Activated CD4-positive, alpha-beta T cell treated with anti-CD3 and anti-CD28 coated beads for 1 hour (primary cell): Measurements from ENCODE around the gene ZCWPW1.
"Not testable (repeated sequence)": the region's sequence is repeated elsewhere in the genome, so short reads cannot be mapped to it uniquely, and the experiment has no call there.

Experiments used
- DNase-seq: peaks from one replicate; pipeline ENCODE4 v3.0.0-alpha.2; 2020

Gene ZCWPW1

DNA sequence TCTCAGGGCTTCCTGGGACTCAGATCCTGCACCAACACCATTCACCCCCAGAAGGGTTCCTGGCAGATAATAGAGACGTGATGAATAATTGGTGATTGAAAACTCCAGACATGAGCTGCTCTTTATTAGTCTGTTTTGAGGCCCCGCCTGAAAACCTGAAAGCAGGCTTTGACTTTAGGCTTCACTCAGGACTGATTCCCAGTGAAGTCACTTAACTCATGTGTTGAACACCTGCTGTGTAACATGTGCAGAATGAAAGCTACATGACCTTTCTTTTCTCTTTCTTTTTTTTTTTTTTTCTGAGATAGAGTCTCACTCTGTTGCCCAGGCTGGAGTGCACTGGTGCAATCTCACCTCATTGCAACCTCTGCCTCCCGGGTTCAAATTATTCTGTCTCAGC, 26.7 kb upstream of the ZCWPW1 start:
- DNase-seq = no peak

DNA sequence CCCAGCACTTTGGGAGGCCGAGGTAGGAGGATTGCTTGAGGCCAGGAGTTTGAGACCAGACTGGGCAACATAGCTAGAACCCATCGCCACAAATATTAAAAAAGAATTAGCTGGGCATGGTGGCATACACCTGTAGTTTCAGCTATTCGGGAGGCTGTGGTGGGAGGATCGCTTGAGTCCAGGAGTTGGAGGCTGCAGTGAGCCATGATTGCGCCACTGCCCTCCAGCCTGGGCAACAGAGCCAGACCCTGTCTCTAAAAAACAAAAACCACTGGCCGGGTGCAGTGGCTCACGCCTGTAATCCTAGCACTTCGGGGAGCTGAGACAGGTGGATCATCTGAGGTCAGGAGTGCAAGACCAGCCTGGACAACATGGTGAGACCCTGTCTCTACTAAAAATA, 25.4 kb upstream of the ZCWPW1 start:
- DNase-seq = not testable (repeated sequence)

DNA sequence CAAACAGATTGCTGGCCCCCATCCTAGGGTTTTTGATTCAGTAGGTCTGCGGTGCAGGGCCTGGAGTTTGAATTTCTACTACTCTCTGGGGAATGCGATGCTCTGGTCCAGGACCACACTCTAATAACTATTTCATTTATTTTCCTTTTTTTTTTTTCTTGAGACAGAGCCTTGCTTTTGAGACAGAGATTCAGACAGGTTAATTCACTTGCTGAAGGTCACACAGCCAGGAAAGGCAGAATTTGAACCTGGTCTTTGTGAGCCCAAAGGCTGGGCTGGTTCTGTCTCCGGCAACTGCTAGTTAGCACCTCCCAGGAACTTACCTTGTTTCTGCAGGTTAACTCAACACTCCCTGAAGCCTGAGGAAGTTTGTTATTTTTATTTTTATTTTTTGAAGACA, 24.0 kb upstream of the ZCWPW1 start:
- no peak for DNase-seq

DNA sequence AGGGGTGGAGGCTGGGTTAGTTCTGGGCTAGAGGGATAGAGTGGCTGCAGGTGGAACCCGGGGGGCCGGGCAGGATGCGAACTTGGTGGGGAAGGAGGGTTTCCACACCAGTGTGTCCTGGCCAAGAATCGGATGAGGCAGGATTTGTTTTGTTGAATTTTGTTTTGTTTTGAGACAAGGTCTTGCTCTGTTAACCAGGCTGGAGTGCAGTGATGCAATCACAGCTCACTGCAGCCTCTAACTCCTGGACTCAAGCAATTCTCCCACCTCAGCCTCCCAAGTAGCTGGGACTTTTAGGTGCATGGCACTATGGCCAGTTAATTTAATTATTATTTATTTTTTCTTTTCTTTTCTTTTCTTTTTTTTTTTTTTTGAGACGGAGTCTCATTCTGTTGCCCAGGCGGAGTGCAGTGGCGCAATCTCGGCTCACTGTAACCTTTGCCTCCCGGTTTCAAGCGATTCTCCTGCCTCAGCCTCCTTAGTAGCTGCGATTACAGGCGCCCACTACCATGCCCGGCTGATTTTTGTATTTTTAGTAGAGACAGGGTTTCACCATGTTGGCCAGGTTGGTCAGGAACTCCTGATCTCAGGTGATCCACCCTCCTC, 20.8 kb upstream of the ZCWPW1 start:
- no peak for DNase-seq

DNA sequence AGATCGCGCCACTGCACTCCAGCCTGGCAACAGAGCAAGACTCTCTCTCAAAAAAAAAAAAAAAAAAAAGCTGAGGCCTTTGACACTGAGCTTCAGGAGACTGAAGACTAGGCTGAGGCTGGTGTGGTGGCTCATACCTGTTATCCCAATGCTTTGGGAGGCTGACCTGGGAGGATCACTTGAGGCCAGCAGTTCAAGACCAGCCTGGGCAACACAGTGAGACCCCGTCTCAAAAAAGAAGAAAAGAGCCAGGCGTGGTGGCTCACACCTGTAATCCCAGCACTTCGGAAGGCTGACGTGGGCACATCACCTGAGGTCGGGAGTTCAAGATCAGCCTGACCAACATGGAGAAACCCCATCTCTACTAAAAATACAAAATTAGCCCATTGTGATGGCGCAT, 18.9 kb upstream of the ZCWPW1 start:
- not testable (repeated sequence) for DNase-seq

DNA sequence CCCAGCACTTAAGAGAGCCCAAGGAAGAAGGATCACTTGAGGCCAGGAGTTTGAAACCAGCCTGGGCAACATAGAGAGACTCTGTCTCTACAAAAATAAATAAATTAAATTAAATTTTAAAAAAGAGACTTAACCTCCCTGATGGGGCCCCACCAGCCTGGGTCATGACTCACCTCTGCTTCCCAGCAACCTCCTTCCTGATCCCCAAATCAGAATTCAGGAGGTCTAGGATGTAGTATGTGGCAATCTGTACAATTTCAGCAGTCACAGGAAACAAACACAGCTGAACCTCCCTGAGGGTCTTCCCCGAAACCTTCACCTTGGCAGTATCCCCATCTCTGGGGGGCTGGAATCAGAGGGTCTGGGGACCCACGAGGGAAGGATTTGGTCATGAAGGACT, 17.5 kb upstream of the ZCWPW1 start:
- DNase-seq = no peak

DNA sequence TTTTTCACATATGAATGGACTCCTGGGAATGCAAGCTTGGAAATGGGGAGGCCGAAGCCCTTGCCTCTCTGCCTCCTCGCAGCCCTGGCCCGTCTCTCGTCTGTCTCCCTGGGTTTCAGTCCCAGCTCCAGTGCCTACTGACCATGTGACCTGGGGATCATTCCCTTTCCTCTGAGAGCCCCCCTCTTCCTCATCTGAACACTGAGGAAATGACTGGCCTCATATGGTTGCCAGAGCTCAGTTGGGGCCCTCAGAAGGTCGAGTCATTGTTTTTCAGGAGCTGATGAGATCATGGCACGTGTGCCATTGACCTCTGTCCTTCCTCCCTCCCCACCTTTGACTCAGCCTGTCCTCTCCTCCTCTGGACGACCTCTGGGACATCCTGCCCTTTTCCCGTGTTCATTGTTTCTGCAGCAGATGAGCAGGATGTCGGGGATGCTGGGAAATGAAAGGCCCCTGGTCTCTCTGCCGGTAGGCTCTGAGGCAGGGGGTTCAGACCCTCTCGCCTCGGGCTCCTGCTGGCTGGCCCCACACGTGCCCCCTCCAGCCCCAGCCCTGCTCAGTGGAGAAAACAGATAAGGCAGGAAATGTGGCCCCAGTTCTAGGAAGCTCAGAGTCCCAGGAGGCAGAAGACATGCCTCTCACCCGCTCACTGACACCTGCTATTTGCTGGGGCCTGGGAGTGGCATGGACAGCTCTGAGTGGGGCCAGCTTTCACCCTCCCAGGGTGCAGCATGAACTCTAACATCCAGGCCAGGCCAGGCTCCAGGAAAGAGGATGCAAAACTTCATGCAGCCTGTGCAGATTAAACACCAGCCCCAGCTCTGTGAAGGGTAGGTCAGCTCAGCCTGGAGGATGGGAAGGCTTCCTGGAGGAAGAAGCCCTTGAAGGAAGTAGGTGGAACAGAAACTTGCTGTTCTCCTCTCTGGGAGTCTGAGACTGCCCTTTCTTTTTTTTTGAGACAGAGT, 16.1 kb upstream of the ZCWPW1 start:
- DNase-seq = no peak

DNA sequence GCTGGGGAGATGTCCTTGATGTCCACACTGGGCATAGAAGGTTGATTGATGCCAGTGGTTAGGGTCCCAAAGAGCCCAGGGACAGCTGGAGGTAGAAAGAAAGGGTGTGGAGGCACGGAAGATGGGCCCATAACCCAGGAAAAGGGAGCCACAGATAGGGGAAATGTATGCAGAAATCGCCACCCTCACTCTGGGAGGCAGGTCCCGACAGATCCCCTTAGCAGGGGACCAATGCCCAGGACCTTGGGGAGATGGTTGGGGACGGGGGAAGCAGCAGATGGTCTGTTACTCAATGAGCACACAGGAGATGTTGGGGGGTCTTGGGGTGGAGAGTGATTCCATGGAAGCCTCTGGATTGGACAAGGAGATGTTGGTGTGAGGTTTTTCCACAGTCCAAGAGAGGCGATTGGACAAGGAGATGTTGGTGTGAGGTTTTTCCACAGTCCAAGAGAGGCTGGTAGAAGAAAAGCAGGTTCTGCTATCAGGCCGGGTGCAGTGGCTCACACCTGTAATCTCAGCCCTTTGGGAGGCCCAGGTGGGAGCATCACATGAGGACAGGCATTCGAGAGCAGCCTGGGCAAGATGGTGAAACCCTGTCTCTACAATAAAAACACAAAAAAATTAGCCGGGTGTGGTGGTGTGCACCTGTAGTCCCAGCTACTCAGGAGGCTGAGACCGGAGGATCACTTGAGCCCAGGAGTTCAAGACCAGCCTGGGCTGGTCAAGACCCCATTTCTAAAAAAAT, 14.8 kb upstream of the ZCWPW1 start:
- DNase-seq = no peak

DNA sequence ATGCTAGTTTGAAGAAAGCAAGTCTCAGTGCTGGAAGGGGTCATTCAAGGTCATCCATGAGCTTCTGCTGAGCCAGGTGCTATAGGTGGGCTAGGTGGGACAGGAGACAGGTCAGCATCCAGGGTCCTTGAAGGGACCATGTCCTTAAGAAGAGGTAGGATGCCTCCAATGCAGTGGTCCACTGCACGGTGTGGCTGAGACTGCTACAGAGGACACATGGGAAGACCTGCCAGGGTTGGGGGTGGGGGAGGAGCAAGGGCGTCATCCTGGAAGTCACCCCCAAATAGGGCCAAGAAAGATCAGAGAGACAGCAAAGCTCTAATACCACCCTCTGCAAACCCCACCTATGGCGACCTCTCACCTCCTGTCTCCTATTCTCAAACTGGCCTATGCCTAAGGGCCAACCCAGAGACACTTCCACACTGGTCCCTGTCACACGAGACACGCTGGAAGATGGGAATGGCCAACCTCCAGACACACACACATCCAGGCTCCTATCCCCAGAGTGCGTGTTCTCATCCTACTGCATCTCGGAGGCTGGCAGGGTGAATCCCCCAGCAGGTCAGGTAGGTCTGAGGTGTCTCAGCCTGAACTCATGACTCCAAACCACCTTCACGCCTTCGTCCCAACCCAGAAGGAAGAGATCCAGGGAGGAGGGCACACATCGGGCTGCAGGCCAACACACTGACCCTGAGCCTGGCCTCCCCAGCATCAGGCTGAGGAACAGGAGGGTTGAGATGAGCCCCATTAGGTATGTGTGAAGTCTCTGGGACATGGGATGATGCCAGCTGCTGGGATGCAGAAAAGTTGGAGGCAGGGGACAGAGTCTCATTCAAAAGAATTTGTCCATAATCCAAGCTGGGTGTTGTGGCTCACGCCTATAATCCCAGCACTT, 13.4 kb upstream of the ZCWPW1 start:
- no peak for DNase-seq

DNA sequence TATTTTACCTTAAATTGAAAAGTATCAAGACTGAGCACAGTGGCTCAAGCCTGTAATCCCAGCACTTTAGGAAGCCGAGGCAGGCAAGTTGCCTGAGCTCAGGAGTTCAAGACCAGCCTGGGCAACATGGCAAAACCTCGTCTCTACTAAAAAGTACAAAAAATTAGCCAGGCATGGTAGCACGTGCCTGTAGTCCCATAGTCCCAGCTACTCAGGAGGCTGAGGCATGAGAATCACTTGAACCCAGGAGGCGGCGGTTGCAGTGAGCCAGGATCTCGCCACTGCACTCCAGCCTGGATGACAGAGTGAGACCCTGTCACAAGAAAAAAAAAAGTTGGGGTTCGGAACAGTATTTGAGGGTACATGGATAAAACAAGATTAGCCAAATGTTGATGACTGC, 10.7 kb upstream of the ZCWPW1 start:
- not testable (repeated sequence) for DNase-seq

DNA sequence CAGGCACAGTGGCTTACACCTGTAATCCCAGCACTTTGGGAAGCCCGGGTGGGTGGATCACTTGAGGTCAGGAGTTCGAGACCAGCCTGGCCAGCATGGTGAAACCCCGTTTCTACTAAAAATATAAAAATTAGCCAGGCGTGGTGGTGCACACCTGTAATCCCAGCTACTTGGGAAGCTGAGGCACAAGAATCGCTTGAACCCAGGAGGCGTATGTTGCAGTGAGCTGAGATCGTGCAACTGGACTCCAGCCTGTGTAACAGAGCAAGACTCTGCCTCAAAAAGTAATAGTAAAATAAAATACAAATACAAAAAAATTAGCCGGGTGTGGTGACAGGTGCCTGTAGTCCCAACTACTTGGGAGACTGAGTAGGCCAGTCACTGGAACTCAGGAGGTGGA, 10.2 kb upstream of the ZCWPW1 start:
- DNase-seq = not testable (repeated sequence)

DNA sequence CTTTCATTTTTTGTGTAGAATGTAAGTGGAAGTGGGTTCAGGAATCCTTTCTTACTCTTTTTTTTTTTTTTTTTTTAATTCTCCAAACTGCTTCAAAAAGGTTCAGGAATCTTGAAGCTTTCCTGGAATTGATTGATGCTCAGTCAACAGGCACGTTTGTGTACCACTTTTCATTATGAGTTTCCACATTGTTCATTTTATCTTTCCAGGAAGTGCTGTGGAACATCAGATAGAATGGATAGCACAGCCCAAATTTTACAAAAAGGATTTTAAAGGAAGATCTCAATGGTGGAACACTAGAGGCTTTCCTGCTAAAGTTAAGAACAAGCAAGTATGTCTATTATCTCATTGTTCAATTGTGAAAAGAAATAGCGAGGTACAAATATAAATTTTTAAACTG, 9.7 kb upstream of the ZCWPW1 start:
- DNase-seq = no peak

DNA sequence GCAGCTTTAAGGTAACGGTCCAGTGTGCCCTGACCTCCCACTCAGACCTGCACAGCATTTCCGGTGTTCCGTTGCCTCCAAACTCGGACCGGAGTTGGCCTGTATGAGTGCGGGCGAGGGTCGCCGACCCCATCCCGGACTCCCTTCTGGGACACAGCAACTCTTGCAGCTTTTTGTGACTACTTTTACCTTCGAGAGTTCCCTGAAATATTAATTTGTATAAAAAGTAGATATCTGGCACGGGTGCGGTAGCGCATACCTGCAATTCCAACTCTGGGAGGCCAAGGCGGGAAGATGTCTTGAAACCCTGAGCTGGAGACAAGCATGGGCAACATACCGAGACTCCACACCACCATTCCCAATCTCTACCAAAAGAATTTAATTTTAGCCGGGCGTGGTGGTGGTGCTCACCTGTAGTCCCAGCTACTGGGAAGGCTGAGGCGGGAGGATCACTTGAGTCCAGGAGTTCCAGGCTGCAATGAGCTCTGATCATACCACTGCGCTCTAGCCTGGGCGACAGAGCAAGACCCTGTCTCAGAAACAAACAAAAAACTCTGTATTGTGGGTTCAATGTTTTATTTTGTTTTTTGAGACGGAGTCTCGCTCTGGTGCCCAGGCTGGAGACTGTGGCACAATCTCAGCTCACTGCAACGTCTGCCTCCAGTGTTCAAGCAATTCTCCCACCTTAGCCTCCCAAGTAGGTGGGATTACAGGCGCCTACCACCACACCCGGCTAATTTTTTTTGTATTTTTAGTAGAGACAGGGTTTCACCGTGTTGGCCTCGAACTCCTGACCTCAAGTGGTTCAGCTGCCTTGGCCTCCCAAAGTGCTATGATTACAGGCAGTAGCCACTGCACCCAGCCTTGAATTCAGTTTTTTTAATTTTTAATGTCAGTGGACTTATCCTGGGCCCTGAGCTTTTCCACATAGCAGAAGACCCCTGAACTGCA, 8.9 kb upstream of the ZCWPW1 start:
- no peak for DNase-seq

DNA sequence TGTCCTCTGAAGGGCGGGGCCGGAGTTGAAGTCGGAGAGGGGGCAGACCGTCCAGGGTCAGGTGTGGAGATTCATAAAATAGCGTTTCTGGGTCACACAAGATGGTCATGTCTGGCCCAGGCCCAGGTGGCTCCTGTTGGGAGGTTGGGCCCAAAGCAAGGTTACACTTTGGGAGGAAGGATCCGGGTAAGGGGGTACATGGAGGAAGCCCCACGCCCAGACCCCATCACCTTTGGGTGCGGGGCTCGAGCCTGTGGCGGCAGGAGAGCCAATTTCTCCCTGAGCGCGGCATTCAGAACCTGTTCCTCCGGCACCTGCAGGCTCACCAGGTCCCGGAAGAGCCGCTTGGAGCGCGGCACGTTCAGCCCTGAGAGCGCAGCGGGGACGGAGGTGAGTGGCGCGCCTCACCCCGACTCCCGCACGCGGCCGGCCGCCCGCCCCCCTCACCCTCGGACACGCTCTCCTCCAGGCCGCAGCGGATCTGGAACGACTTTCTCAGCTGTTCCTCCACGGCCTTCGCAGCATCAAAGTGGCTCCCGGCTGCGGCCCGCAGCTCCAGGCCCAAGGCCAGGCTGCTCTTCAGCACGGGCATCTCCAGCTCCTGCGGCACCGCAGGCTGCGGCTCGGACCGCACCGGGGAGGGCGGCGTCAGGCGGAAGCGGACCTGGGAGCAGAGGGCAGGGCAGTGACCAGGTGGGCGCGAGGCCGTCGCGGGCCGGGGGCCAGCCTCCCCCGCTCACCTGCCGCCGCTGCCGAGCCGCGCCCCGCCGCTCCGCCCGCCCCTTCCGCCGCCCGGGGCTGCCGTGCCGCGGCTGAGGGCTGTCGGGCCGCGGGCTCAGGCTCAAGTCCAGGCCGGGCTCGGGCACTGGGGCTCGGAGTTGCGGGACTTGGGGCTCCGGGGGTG, 7.2 kb upstream of the ZCWPW1 start:
- peak; percentile 42 for DNase-seq

DNA sequence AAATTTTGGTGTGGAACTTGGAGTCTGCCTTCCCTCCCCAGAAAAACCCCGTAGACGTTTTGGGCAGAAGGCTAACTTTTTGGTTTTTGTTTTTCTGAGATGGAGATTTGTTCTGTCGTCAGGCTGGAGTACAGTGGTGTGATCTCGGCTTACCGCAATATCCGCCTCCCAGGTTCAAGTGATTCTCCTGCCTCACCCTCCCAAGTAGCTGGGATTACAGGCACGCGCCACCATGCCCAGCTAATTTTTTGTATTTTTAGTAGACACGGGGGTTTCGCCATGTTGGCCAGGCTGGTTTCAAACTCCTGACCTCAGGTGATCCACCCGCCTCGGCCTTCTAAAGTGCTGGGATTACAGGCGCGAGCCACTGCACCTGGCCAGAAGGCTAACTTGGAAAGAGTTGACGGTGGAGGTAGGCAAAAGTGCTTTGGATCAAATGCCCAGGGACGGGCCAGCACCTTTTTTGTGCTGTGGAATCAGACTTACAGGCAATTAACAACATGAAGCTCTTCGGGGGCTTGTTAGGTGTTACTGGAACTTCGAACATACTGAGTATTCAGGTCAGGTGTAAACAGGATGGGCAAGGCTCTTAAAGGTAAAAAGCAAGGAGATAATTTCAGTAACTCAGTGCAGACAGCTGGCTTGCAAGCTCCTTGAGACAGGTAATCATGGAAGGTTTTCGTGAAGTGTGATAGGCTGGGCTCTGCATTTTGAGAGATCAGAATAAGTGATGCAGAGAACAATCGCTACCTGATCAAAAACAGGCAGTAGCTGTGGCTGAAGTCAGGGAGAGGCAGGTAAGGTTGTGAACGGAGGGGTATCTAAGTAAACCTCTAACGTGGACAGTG, 6.0 kb upstream of the ZCWPW1 start:
- no peak for DNase-seq

DNA sequence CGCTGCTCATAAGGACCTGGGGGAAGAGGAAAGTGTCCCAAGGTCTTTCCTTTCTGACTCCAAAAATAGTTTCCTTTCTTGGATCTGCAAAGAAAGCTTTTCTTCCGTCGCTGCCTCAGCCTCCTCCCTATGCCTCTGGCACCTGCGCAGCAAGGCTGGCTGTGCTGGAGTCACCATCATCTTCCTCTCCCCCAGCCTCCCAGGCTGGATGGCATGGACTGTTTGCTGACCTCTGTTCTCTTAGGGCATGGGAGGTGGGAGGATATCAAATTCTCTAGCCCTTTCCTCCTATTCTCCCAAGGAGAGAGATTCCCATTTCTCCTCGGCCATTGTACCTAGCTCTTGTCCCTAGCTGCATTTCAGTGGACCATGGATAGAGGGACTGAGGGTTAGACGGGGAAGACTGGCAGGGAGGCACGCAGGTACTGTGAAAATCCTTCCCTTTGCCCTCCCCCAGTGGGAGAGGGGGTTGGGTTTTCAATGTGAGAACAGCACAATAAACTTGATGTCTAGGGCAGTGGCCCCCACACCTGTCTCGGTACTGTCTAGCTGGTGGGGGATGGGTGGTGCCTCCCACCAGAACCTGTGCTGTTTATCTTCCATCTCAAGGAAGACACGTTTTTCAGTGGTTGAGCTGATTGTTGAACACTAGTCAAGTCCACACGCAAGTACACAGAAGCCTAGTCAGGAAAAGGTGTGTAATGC, 5.2 kb upstream of the ZCWPW1 start:
- DNase-seq = no peak

DNA sequence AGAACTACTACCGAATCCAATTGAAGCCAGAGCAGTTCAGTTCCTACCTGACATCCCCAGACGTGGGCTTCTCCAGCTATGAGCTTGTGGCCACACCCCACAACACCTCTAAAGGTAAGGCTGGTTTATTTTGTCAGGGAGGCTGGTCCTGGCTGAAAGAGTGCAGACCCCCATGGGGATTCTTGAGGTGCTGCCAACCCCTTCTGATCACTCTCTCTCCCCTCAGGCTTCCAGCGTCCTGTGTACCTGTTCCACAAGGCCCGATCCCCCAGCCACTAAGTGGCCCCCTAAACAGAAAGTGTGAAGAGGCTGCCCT, 4.7 kb upstream of the ZCWPW1 start:
- no peak for DNase-seq

DNA sequence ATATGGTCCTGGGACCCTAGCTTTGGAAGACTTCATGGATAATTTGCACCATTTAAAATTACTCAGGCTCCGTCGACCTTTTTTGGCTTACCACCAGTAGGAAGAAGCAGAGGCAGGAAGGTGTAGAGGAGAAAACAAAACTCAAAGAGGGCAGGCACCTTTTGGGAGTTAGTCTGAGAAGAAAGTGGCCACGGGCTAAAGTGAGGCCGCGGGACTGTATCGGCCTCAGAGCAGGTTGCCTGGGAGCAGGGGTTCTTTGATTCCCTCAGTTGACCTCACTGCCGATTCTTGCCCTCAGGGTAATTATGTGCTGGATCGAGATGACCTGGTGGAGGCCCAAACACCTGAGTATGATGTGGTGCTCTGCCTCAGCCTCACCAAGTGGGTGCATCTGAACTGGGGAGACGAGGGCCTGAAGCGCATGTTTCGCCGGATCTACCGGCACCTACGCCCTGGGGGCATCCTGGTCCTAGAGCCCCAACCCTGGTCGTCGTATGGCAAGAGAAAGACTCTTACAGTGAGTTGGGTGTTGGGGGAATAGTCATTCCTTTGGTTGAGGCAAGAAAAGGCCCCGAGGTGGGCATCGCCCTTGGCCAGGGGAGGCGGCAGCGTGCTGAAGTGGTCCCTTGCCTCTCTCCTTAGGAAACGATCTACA, 4.2 kb upstream of the ZCWPW1 start:
- no peak for DNase-seq
